ENCODE results near the gene BMP7.

GRCh38 chr20:57275334-57275733 is 8.9 kb upstream of the BMP7 start:
- no peak for TF ChIP-seq CTCF (IDR thresholded peaks at IDR 0.05)
- TF ChIP-seq POLR2A (IDR thresholded peaks at IDR 0.05): no peak

Measured in uterus (tissue), 2 donors.